Endothelial cell of umbilical vein (primary cell): ENCODE data around the gene ENTPD6.

Experiments used
- EZH2 ChIP-seq: IDR thresholded peaks from 2 replicates; pipeline ENCODE4 v1.6.1; 2012; ENCODE audit warnings: borderline replicate concordance, low read depth, mild to moderate bottlenecking, moderate library complexity, low read length, inconsistent platforms; ENCODE audit not compliant: severe bottlenecking
- POLR2A ChIP-seq: IDR thresholded peaks from 2 replicates; pipeline ENCODE4 v1.6.1; 2012; ENCODE audit warnings: low read depth, mild to moderate bottlenecking, control low read depth, low read length
- TF ChIP-seq, protein P1 (sequence below), 2 donors: IDR thresholded peaks; 1 replicate in 1 of 2; 2 replicates in 1 of 2; pipeline ENCODE4 v1.5.1; 2011; ENCODE audit warnings: low read length in 2 of 2, mild to moderate bottlenecking in 2 of 2, moderate library complexity in 2 of 2, control low read depth in 1 of 2, inconsistent platforms in 1 of 2, low read depth in 1 of 2; ENCODE audit not compliant: insufficient read depth in 1 of 2; ENCODE audit errors: extremely low read depth in 1 of 2

DNA sequence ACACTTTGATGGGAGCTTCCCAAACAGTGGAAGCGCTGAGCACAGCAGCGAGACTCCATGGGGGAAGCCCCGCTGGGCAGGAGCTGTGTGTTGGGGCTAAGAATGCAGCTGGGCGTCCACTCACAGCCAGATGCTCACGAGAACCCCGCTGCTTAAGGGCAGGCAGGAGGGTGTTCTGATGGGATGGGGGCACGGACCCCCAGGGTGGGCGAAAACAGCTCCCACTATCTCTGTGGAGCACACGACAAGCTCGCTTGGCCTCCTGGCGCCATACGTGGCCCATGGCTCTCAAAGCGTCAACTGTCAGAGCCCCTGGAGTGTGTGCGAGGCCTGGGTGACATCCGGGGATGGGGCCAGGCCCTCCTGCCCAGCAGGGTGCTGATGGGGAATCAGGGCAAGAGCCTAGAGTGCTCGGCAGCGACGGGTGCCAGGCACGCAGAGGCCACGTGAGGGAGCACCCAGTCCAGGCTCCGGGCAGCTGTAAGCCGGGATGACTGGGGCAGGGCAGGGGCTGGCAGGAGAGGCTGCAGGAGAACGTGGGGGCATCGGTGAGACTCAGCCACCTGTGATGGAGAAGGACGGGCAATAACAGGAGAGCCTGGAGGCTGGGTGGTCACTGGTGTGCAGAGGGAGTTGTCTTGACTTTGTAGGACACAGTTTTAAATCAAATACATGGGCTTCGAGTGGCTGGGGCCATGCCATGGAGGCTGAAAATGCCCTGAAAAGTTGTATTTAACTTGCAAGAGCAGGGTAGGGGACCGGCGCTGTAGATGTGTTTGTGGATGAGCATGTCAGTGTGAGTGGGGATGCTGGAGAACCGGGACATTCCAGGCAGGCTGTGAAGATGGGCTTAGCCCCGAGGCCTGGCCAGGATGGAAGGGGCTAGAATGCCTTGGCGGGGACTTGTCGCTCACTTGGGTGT lies 79.6 kb downstream of the ENTPD6 start:
- TF ChIP-seq, protein P1, sequence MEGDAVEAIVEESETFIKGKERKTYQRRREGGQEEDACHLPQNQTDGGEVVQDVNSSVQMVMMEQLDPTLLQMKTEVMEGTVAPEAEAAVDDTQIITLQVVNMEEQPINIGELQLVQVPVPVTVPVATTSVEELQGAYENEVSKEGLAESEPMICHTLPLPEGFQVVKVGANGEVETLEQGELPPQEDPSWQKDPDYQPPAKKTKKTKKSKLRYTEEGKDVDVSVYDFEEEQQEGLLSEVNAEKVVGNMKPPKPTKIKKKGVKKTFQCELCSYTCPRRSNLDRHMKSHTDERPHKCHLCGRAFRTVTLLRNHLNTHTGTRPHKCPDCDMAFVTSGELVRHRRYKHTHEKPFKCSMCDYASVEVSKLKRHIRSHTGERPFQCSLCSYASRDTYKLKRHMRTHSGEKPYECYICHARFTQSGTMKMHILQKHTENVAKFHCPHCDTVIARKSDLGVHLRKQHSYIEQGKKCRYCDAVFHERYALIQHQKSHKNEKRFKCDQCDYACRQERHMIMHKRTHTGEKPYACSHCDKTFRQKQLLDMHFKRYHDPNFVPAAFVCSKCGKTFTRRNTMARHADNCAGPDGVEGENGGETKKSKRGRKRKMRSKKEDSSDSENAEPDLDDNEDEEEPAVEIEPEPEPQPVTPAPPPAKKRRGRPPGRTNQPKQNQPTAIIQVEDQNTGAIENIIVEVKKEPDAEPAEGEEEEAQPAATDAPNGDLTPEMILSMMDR (IDR thresholded peaks at IDR 0.05; ENCODE audit: extremely low read depth in 1 of 2, insufficient read depth in 1 of 2, low read depth in 1 of 2, low read length in 2 of 2), result no peak
- TF ChIP-seq POLR2A (no peak), EZH2 (no peak)
